HCT116 (cell line): ENCODE results near the gene C5orf22.

Source experiments
- CEBPB ChIP-seq: IDR thresholded peaks from 2 replicates; pipeline ENCODE4 v1.6.1; 2012; ENCODE audit warnings: low read depth
- EGR1 ChIP-seq: IDR thresholded peaks from 2 replicates; pipeline ENCODE4 v1.6.1; 2012; ENCODE audit warnings: low read depth
- EZH2 ChIP-seq: fragments of 200-600 bp; sonication (generic); IDR thresholded peaks from 2 replicates; pipeline ENCODE4 v1.6.1; 2017; ENCODE audit warnings: antibody characterized with exemption, mixed run types
- EZH2phosphoT487 ChIP-seq: fragments of 200-600 bp; IDR thresholded peaks from 2 replicates; pipeline ENCODE4 v1.6.1; 2018; ENCODE audit warnings: antibody characterized with exemption, borderline replicate concordance
- POLR2A ChIP-seq: IDR thresholded peaks from 2 replicates; pipeline ENCODE4 v1.7.0; 2011; ENCODE audit warnings: borderline replicate concordance; ENCODE audit not compliant: insufficient read depth, insufficient read length; ENCODE audit errors: extremely low read depth
- POLR2AphosphoS5 ChIP-seq: IDR thresholded peaks from 2 replicates; pipeline ENCODE4 v1.6.1; 2011; ENCODE audit warnings: mild to moderate bottlenecking, low read depth, low read length, moderate library complexity
- RAD21 ChIP-seq: IDR thresholded peaks from 2 replicates; pipeline ENCODE4 v1.6.1; 2012; ENCODE audit warnings: low read depth, mild to moderate bottlenecking
- SRF ChIP-seq: IDR thresholded peaks from 2 replicates; pipeline ENCODE4 v1.6.1; 2012; ENCODE audit warnings: low read depth
- ZBTB33 ChIP-seq: IDR thresholded peaks from 2 replicates; pipeline ENCODE4 v1.6.1; 2011; ENCODE audit warnings: mild to moderate bottlenecking, low read length, moderate library complexity; ENCODE audit not compliant: insufficient replicate concordance; ENCODE audit errors: extremely low read depth
- TF ChIP-seq, protein P1 (sequence below), 3 experiments: fragments of 200-600 bp in 1 of 3; sonication (generic) in 1 of 3; IDR thresholded peaks in 2 of 3; conservative IDR thresholded peaks in 1 of 3; 2 replicates each; pipeline ENCODE4 v1.5.1; 2012 to 2017; ENCODE audit warnings: low read depth in 2 of 3, low read length in 2 of 3, antibody characterized with exemption in 1 of 3, borderline replicate concordance in 1 of 3, control low read depth in 1 of 3, mild to moderate bottlenecking in 1 of 3, mixed read lengths in 1 of 3, mixed run types in 1 of 3, moderate library complexity in 1 of 3; ENCODE audit not compliant: insufficient read depth in 1 of 3

DNA sequence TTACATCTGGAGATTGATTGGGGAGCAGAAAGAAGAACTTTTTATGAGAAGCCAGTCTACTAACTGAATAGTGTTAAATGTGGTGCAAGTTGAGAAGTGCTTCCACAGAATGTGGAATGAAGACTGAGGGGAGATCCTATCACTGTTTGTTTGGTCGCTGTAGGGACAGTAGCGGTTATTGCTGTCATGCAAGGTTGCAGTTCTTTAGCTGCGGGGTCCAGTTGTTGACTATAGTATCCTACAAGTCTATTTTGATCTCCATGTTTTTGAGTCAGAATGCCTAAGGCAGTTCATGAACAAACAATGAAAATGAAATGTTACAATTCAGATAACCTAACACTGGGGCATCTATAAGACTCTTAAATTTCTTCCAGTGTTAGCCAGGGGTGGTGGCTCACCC is 61.6 kb downstream of the C5orf22 start:
- TF ChIP-seq POLR2AphosphoS5 = no peak
- TF ChIP-seq, protein P1, sequence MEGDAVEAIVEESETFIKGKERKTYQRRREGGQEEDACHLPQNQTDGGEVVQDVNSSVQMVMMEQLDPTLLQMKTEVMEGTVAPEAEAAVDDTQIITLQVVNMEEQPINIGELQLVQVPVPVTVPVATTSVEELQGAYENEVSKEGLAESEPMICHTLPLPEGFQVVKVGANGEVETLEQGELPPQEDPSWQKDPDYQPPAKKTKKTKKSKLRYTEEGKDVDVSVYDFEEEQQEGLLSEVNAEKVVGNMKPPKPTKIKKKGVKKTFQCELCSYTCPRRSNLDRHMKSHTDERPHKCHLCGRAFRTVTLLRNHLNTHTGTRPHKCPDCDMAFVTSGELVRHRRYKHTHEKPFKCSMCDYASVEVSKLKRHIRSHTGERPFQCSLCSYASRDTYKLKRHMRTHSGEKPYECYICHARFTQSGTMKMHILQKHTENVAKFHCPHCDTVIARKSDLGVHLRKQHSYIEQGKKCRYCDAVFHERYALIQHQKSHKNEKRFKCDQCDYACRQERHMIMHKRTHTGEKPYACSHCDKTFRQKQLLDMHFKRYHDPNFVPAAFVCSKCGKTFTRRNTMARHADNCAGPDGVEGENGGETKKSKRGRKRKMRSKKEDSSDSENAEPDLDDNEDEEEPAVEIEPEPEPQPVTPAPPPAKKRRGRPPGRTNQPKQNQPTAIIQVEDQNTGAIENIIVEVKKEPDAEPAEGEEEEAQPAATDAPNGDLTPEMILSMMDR (IDR thresholded peaks at IDR 0.05 in 2 of 3, conservative IDR thresholded peaks at IDR 0.05 in 1 of 3; ENCODE audit: borderline replicate concordance in 1 of 3, insufficient read depth in 1 of 3, low read depth in 2 of 3, low read length in 2 of 3) = no peak
- TF ChIP-seq EZH2 = no peak
- TF ChIP-seq ZBTB33 = no peak
- TF ChIP-seq POLR2A = no peak
- no peak for TF ChIP-seq EZH2phosphoT487
- TF ChIP-seq SRF = no peak
- TF ChIP-seq EGR1 = no peak
- TF ChIP-seq CEBPB = no peak
- TF ChIP-seq RAD21 = no peak
